ENCODE results near the gene KIF26B. TPM values are rescaled to one million over a fixed set of nuclear protein-coding genes. Genes with fewer than 3 reads are reported as not detected.

Gene KIF26B
- total RNA-seq, 4 donors from 2014 or later: 0.90 to 2.0 (median 1.5) TPM

GRCh38 chr1:245641384-245641783, 486.6 kb downstream of the KIF26B start:
- no peak overlapping the region for H3K27ac ChIP-seq
- TF ChIP-seq POLR2A (IDR thresholded peaks at IDR 0.05) (no peak), EP300 (IDR thresholded peaks at IDR 0.05) (no peak), CTCF (IDR thresholded peaks at IDR 0.05) (no peak)
- no peaks in the 10 kb centered on the region for H3K27me3 ChIP-seq
- no peaks in the 10 kb centered on the region for H3K36me3 ChIP-seq
- no peak for DNase-seq (ENCODE audit: low spot score in 2 of 2)
- no peaks in the 10 kb centered on the region for H3K4me1 ChIP-seq
- WGBS, 2 donors: 92 to 95% methylated on average over 1 of the region's 1 CpG
- no peak overlapping the region for H3K4me3 ChIP-seq
- peaks cover 0 to 45% (median 8%) of the 10 kb centered on the region in 4 donors for H3K9me3 ChIP-seq

- TF ChIP-seq CTCF (IDR thresholded peaks at IDR 0.05): no peak
- TF ChIP-seq POLR2A (IDR thresholded peaks at IDR 0.05): no peak
- no peak for TF ChIP-seq EP300 (IDR thresholded peaks at IDR 0.05)
- 76 to 81% methylated on average over 4 of the region's 4 CpGs for WGBS, 2 donors
- H3K27me3 ChIP-seq: no peaks in the 10 kb centered on the region
Measured at GRCh38 chr1:245645406-245645805, 490.6 kb downstream of the KIF26B start.

GRCh38 chr1:245645894-245646293, 491.1 kb downstream of the KIF26B start:
- Histone ChIP-seq H3K4me1 (no peaks in the 10 kb centered on the region), H3K36me3 (no peaks in the 10 kb centered on the region), H3K4me3 (no peak overlapping the region), H3K9me3 (peaks cover 0 to 25% (median 5%) of the 10 kb centered on the region in 4 donors), H3K27me3 (no peaks in the 10 kb centered on the region), H3K27ac (no peak overlapping the region)
- DNase-seq (ENCODE audit: low spot score in 2 of 2): no peak
- TF ChIP-seq CTCF (IDR thresholded peaks at IDR 0.05) (no peak), EP300 (IDR thresholded peaks at IDR 0.05) (no peak), POLR2A (IDR thresholded peaks at IDR 0.05) (no peak)
- WGBS, 2 donors: 64 to 70% methylated on average over 9 of the region's 9 CpGs

More at GRCh38 chr1:245645406-245645805, 490.6 kb downstream of the KIF26B start:
- DNase-seq (ENCODE audit: low spot score in 2 of 2): no peak
- no peaks in the 10 kb centered on the region for H3K36me3 ChIP-seq
- H3K27ac ChIP-seq: no peak overlapping the region
- no peaks in the 10 kb centered on the region for H3K4me1 ChIP-seq
- H3K9me3 ChIP-seq: peaks cover 0 to 30% (median 8%) of the 10 kb centered on the region in 4 donors
- no peak overlapping the region for H3K4me3 ChIP-seq

- H3K36me3 ChIP-seq: no peaks in the 10 kb centered on the region
- H3K4me3 ChIP-seq: no peak overlapping the region
- H3K9me3 ChIP-seq: peaks cover 0 to 5% (median 1%) of the 10 kb centered on the region in 4 donors
- TF ChIP-seq EP300 (IDR thresholded peaks at IDR 0.05) (no peak), CTCF (IDR thresholded peaks at IDR 0.05) (no peak), POLR2A (IDR thresholded peaks at IDR 0.05) (no peak)
- H3K27ac ChIP-seq: no peak overlapping the region
- no peaks in the 10 kb centered on the region for H3K27me3 ChIP-seq
- DNase-seq (ENCODE audit: low spot score in 2 of 2): no peak
- H3K4me1 ChIP-seq: no peaks in the 10 kb centered on the region
- 75 to 85% methylated on average over 18 to 19 of the region's 19 CpGs for WGBS, 2 donors
Measured at GRCh38 chr1:245648749-245649522, 494.2 kb downstream of the KIF26B start.

GRCh38 chr1:245649666-245650065, 494.9 kb downstream of the KIF26B start:
- 92 to 94% methylated on average over 5 of the region's 5 CpGs for WGBS, 2 donors
- H3K4me1 ChIP-seq: no peaks in the 10 kb centered on the region
- H3K27me3 ChIP-seq: no peaks in the 10 kb centered on the region
- TF ChIP-seq EP300 (IDR thresholded peaks at IDR 0.05) (no peak), CTCF (IDR thresholded peaks at IDR 0.05) (no peak), POLR2A (IDR thresholded peaks at IDR 0.05) (no peak)
- H3K9me3 ChIP-seq: peaks cover 0 to 5% (median 0%) of the 10 kb centered on the region in 4 donors
- no peaks in the 10 kb centered on the region for H3K36me3 ChIP-seq
- no peak overlapping the region for H3K4me3 ChIP-seq
- no peak for DNase-seq (ENCODE audit: low spot score in 2 of 2)
- H3K27ac ChIP-seq: no peak overlapping the region

All from tibial nerve (tissue), 4 donors.